Cerebellar nuclear complex (tissue), 1 donor: ENCODE data around the gene KANK3.
A peak's percentile ranks its signal among the peaks of the same experiment; 100 is the strongest.
"Not testable (repeated sequence)": the region's sequence is repeated elsewhere in the genome, so short reads cannot be mapped to it uniquely, and the experiment has no call there.

Experiments used
- DNase-seq, 2 experiments: peaks; one replicate each; lab custom pipeline; 2025; lab: John Stamatoyannopoulos, UW

The KANK3 gene

DNA sequence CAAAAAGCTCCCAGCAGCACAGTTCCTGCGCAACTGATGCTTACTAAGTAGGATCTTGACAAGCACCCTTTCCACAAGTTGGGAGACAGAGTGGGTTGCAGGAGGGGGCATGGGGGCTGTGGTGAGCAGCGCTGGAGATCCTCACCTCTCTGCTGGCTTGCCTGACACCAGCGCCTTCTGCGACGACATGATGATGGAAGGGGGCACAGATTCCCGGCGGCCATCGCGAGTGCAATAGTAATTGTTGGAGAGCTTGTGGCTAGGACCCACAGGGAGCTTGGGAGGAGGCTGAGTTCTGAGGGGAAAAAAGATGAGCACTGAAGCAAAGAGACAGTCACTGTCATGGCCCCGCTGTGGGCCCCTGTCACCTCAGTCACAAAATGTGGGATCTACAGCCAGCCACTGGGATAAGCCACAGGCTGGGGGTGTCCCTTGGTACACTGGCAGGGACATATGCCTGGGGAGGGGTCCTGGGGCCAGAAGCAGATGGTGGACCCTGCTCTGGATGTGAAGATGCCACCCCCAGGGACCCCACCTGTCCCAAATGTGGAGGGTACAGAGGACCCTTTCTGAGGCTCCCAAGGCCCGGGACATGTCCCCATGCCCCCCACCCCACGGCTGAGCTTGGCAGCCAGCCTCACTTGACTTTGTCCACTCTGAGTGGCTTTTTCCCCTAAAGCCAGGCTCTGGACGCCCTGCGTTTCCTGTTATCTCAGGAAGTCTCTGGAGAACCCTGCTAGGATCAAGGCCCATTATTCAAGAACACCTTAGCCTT lies 26.5 kb downstream of the KANK3 start:
- DNase-seq: no peak

GRCh38 chr19:8314981-8315640 lies 28.0 kb downstream of the KANK3 start:
- not testable (repeated sequence) for DNase-seq

DNA sequence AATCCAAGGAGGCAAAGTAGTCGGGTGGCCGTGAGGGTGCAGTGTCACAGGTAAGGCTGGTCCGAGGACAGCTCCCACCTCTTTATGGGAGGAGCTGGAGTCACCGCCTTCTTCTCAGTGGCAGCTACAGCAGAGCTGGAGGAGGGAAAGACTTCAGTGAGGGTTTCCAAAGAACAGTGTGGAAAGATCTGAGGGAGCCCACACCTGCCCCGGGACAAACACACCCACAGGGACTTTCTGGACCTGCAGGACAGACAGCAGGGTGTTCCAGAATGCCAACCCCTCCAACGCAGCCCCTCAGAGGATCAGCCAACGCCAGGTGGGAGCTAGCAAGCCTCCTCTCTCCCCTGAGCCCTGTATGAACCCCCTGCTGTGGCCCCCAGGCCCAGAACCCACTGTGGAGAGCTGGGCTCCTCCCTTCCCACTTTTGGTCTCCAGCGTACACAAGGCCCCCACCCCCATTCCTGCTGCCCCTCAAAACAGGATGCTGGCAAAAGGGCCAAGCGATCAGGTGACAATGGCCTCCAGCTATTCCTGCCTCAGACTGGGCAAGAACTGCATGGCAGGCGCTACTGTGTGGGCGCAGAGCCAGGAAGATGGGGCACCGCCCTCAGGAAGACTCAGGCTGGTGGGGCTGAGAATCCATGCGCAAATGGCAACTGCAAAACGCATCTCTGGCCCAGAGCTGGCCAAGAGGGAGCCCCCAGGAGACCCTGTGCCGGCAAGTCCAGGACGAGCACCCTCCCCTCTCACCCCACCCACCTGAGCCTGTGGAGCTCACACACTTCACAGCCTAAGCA lies 31.4 kb downstream of the KANK3 start:
- no peak for DNase-seq

DNA sequence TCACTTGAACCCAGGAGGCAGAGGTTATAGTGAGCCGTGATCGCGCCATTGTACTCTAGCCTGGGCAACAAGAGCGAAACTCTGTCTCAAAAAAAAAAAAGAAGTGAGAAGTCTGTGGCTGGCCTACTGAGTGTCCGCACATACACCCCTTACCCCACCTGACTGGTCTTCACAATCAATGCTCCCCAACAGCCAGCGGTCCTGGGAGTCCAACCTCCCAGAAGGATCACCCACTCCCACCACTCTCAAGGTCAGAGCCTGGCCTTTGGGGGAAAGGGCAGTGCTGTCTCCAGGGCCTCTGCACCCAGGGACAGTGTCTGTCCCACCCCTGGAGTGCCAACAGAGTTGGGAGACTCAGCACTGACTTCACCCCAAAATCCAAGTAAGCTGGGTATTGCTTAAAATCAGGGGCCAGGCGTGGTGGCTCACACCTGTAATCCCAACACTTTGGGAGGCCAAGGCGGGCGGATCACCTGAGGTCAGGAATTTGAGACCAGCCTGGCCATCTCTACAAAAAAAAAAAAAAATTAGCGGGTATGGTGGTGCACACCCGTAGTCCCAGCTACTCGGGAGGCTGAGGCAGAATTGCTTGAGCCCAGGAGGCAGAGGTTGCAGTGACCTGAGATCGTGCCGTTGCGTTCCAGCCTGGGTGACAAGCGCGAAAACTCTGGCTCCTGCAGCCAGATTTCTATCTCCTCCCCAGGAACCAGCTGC lies 32.6 kb downstream of the KANK3 start:
- no peak for DNase-seq

DNA sequence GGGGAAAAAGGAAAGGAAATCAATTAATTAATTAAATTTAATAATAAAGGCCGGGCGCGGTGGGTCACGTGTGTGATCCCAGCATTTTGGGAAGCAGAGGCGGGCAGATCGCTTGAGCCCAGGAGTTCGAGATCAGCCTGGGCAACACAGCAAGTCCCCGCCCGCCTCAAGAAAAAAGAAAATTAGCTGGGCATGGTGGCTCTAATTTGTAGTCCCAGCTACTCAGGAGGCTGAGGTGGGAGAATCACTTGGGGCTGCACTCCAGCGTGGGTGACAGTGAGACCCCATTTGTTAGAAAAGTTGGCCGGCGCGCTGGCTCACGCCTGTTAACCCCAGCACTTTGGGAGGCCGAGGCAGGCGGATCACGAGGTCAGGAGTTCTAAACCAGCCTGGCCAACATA lies 34.2 kb downstream of the KANK3 start:
- DNase-seq: no peak

DNA sequence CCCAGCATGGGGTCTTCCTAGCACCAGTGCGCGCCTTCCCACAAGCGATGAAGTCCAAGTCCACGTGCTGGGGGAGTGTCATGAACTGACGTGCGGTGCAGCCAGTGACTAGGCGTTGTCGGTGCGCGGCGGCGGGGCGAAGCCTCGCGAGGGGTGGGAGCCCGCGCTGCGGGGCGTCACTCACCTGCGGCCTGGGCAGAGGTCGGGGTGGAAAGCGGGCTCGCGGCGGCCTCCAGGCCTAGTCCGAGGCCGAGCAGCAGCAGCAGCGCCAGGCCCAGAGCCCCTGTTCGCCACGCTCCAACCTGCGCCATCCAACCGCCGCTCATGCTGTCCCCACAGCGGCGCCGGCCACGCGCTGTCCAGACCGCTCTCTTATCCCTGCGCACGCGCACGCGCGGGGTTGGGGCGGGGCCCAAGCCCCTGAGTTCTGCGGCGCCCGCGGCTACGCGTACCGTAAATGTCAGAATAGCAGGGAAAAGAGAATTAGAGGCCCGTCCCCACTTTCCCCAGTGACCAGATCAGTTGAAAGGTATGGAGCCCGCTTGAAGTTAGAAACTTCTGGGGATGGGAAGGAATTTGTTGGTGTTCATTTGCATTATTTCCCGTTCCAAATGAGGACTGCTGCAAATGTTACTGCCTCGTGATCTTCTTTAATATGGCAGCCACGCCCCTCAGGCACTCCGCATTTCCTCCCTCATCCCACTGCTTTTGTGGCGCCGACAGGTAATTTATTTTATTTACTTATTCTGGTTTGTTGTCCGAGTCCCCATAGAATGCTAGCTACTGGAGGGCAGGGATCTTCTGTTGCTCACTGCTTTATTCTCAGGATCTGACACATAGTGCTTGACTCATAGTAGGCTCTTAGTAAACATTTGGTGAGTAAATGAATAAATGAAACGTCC lies 34.8 kb downstream of the KANK3 start, which contains the start of gene CD320:
Gene CD320, minus strand, starts transcription at position 394 of the 902 bp plus-strand sequence. Its CDS starts 68 bp downstream, at position 326.
- DNase-seq: peak; percentile 67 to 82

GRCh38 chr19:8307400-8307964 lies 35.6 kb downstream of the KANK3 start:
- no peak for DNase-seq

DNA sequence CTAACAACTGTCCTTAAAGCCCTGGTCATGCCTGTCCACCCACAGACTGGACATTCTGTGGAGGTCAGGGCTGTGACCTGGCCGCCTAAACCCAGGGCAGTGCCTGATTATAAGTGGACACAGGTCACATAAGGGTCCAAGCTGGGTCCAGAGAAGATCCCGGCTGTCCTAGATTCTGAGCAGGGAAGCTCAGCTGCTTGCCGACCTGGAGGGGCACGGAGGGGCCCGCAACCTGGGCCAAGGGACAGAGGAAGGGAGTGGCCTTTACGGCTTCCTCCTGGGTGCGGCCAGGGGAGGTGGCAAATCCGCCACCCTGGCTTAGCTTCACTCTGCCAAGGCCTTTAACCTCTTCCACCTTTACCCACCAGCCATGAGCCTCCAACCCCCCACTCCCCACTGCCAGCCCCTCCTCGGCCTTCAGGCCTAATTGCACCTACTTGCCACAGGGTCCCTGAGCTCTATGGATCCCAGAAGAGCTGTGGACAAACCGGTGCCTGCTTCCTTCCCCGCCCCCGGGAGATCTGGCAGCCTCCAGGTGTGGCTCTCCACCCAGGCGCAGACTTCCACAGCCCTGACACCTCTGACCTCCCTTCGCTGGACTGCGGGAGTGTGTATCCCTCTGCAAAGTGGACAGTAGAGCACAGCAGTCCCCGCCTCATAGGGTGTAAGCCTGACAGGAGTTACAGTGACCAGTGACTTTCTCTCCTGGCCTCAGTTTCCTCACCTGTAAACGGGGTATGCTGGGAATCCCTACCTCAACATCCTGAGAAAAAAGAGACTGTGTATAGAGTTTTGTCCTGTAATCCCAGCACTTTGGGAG lies 36.6 kb downstream of the KANK3 start:
- no peak for DNase-seq

GRCh38 chr19:8305798-8306197 lies 37.3 kb downstream of the KANK3 start:
- DNase-seq: no peak

DNA sequence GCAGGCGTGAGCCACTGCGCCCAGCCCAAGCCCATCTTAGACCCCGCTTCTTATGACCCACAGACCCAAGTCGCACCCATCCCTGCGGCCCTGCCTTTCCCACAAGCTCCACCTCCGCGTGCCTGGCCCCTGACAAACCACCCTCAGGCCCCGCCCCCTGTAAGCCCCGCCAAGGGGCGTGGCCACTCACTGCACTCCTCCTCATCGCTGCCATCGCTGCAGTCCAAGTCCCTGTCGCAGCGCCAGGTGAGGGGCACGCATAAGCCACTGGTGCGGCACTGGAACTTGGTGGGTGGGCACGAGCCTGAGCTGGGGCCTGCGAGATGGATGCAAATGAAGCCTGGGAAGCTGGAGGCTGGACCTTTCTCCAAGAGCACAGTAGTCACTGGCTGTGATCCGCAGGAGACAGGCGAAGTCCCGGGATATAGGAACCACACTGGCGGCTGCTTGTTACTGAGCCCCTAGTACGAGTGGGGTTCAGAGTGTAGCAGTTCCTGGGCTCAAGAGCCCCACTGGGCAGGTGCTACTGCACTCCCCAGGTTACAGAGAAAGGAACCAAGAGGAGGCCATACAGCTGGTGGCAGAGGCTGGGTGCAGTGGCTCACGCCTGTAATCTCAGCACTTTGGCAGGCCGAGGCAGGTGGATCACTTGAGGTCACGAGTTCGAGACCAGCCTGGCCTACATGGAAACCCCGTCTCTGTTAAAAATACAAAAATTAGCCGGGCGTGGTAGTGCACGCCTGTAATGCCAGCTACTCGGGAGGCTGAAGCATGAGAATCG lies 38.0 kb downstream of the KANK3 start:
- DNase-seq: no peak

- no peak for DNase-seq
These were observed 40.3 kb downstream of the KANK3 start for GRCh38 chr19:8302734-8303133.

GRCh38 chr19:8302357-8302691 lies 40.7 kb downstream of the KANK3 start:
- no peak for DNase-seq

DNA sequence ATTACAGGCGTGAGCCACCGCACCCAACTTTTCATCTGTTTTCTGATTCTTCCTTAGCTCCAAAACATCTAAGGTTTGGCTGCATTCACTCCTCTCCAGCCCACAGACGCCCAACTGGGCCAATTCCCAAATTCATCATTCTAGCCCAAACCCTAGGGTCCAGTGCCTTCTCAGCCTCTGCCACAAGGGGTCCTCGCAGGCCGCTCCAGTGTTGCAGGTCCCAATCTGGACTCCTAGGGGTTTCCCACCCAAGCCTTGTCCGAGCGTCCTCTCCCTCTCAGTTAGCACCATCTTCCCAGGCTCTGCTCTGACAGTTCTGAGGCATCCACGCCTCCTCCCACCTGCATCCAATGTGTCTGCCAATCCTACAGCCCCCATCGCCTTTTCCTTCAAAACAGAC lies 51.7 kb downstream of the KANK3 start:
- DNase-seq: not testable (repeated sequence)

DNA sequence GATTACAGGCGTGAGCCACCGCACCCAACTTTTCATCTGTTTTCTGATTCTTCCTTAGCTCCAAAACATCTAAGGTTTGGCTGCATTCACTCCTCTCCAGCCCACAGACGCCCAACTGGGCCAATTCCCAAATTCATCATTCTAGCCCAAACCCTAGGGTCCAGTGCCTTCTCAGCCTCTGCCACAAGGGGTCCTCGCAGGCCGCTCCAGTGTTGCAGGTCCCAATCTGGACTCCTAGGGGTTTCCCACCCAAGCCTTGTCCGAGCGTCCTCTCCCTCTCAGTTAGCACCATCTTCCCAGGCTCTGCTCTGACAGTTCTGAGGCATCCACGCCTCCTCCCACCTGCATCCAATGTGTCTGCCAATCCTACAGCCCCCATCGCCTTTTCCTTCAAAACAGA lies 66.6 kb downstream of the KANK3 start:
- DNase-seq: not testable (repeated sequence)
